ENCODE data around the gene SCYL3. TPM values are rescaled to one million over a fixed set of nuclear protein-coding genes. Genes with fewer than 3 reads are reported as not detected.
A peak's percentile ranks its signal among the peaks of the same experiment; 100 is the strongest.

Gene SCYL3
- total RNA-seq, 1 donor: 10.1 TPM

DNA sequence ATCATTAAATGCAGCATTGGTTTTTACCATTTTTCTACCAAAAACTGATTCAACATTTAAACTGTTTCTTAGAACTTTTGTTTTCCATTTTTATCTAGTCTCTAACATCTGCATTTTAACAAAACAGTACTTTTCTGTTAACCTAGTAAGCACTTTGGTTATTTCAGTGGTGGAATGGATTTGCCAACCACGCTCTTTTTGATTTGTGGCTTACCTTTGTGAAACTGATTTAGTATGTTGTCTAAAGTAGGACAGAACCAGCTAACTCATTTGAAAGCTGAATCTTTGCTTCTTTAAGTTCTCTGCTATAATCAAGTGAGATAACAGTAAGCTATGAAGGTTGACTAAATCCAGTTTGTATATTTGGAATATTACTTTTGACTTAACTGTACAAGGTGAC is 57.5 kb downstream of the SCYL3 start:
- Histone ChIP-seq H3K4me2 (ENCODE audit: insufficient read depth, low read length) (no peak overlapping the region), H3K4me1 (ENCODE audit: insufficient read depth, low read length) (no peaks in the 10 kb centered on the region), H4K20me1 (ENCODE audit: insufficient read depth, low read length) (no peaks in the 10 kb centered on the region), H3K27ac (ENCODE audit: low read depth, low read length) (no peak overlapping the region), H3K9me3 (ENCODE audit: low read depth, low read length) (no peaks in the 10 kb centered on the region), H3K27me3 (ENCODE audit: insufficient read depth, low read length) (no peaks in the 10 kb centered on the region), H3K4me3 (ENCODE audit: insufficient read depth, low read length) (no peak overlapping the region), H3K36me3 (ENCODE audit: insufficient read depth, low read length) (peaks cover 3% of the 10 kb centered on the region), H2AFZ (ENCODE audit: low read length) (no peak overlapping the region), H3K79me2 (ENCODE audit: insufficient read depth, low read length) (no peaks in the 10 kb centered on the region)
- TF ChIP-seq, protein P1, sequence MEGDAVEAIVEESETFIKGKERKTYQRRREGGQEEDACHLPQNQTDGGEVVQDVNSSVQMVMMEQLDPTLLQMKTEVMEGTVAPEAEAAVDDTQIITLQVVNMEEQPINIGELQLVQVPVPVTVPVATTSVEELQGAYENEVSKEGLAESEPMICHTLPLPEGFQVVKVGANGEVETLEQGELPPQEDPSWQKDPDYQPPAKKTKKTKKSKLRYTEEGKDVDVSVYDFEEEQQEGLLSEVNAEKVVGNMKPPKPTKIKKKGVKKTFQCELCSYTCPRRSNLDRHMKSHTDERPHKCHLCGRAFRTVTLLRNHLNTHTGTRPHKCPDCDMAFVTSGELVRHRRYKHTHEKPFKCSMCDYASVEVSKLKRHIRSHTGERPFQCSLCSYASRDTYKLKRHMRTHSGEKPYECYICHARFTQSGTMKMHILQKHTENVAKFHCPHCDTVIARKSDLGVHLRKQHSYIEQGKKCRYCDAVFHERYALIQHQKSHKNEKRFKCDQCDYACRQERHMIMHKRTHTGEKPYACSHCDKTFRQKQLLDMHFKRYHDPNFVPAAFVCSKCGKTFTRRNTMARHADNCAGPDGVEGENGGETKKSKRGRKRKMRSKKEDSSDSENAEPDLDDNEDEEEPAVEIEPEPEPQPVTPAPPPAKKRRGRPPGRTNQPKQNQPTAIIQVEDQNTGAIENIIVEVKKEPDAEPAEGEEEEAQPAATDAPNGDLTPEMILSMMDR (IDR thresholded peaks at IDR 0.05; ENCODE audit: extremely low read depth, low read depth, low read length): no peak
- no peak for DNase-seq (ENCODE audit: insufficient read length, low spot score, missing footprints)

GRCh38 chr1:169835647-169836046 is 58.0 kb downstream of the SCYL3 start:
- Histone ChIP-seq H3K4me3 (ENCODE audit: insufficient read depth, low read length) (no peak overlapping the region), H3K36me3 (ENCODE audit: insufficient read depth, low read length) (peaks cover 3% of the 10 kb centered on the region), H3K27ac (ENCODE audit: low read depth, low read length) (no peak overlapping the region), H4K20me1 (ENCODE audit: insufficient read depth, low read length) (no peaks in the 10 kb centered on the region), H3K79me2 (ENCODE audit: insufficient read depth, low read length) (no peaks in the 10 kb centered on the region), H3K9me3 (ENCODE audit: low read depth, low read length) (no peaks in the 10 kb centered on the region), H3K4me2 (ENCODE audit: insufficient read depth, low read length) (no peak overlapping the region), H3K4me1 (ENCODE audit: insufficient read depth, low read length) (no peaks in the 10 kb centered on the region), H2AFZ (ENCODE audit: low read length) (no peak overlapping the region), H3K27me3 (ENCODE audit: insufficient read depth, low read length) (no peaks in the 10 kb centered on the region)
- DNase-seq (ENCODE audit: insufficient read length, low spot score, missing footprints): no peak
- TF ChIP-seq, protein P1 (IDR thresholded peaks at IDR 0.05; ENCODE audit: extremely low read depth, low read depth, low read length): no peak

- DNase-seq (ENCODE audit: insufficient read length, low spot score, missing footprints): no peak
- Histone ChIP-seq H4K20me1 (ENCODE audit: insufficient read depth, low read length) (no peaks in the 10 kb centered on the region), H3K4me2 (ENCODE audit: insufficient read depth, low read length) (no peak overlapping the region), H3K27me3 (ENCODE audit: insufficient read depth, low read length) (no peaks in the 10 kb centered on the region), H3K27ac (ENCODE audit: low read depth, low read length) (no peak overlapping the region), H3K4me1 (ENCODE audit: insufficient read depth, low read length) (no peaks in the 10 kb centered on the region), H2AFZ (ENCODE audit: low read length) (no peak overlapping the region), H3K9me3 (ENCODE audit: low read depth, low read length) (no peaks in the 10 kb centered on the region), H3K4me3 (ENCODE audit: insufficient read depth, low read length) (no peak overlapping the region), H3K79me2 (ENCODE audit: insufficient read depth, low read length) (no peaks in the 10 kb centered on the region), H3K36me3 (ENCODE audit: insufficient read depth, low read length) (peaks cover 3% of the 10 kb centered on the region)
- TF ChIP-seq, protein P1 (IDR thresholded peaks at IDR 0.05; ENCODE audit: extremely low read depth, low read depth, low read length): no peak
Observed at GRCh38 chr1:169834869-169835268, 58.8 kb downstream of the SCYL3 start.

GRCh38 chr1:169833179-169833901 is 60.4 kb downstream of the SCYL3 start:
- TF ChIP-seq, protein P1 (IDR thresholded peaks at IDR 0.05; ENCODE audit: extremely low read depth, low read depth, low read length): no peak

More at GRCh38 chr1:169833179-169833901, 60.4 kb downstream of the SCYL3 start:
- H3K79me2 ChIP-seq (ENCODE audit: insufficient read depth, low read length): no peaks in the 10 kb centered on the region
- H3K9me3 ChIP-seq (ENCODE audit: low read depth, low read length): no peaks in the 10 kb centered on the region
- no peak overlapping the region for H3K27ac ChIP-seq (ENCODE audit: low read depth, low read length)
- H3K36me3 ChIP-seq (ENCODE audit: insufficient read depth, low read length): peaks cover 3% of the 10 kb centered on the region
- H3K27me3 ChIP-seq (ENCODE audit: insufficient read depth, low read length): no peaks in the 10 kb centered on the region
- H3K4me1 ChIP-seq (ENCODE audit: insufficient read depth, low read length): no peaks in the 10 kb centered on the region
- no peak overlapping the region for H3K4me3 ChIP-seq (ENCODE audit: insufficient read depth, low read length)
- peak; percentile 34 for DNase-seq (ENCODE audit: insufficient read length, low spot score, missing footprints)
- H3K4me2 ChIP-seq (ENCODE audit: insufficient read depth, low read length): no peak overlapping the region
- no peak overlapping the region for H2AFZ ChIP-seq (ENCODE audit: low read length)
- H4K20me1 ChIP-seq (ENCODE audit: insufficient read depth, low read length): no peaks in the 10 kb centered on the region

Measured in osteoblast (primary cell).